IPS DF 4.7 (cell line): ENCODE results near the gene AHCYL2.
"Not testable (repeated sequence)": the region's sequence is repeated elsewhere in the genome, so short reads cannot be mapped to it uniquely, and the experiment has no call there.

Experiments
- DNase-seq: peaks from one replicate; pipeline ENCODE4 v3.0.0-alpha.2; 2013; ENCODE audit warnings: low spot score; ENCODE audit errors: extremely low read depth

AHCYL2 gene

GRCh38 chr7:129285111-129285510 is 60.3 kb downstream of the AHCYL2 start:
- no peak for DNase-seq

GRCh38 chr7:129292861-129293260 is 68.0 kb downstream of the AHCYL2 start:
- no peak for DNase-seq

- no peak for DNase-seq
Observed at GRCh38 chr7:129295015-129295423, 70.2 kb downstream of the AHCYL2 start.

- no peak for DNase-seq
Observed at GRCh38 chr7:129298268-129298893, 73.6 kb downstream of the AHCYL2 start.

- DNase-seq = no peak
Observed at GRCh38 chr7:129299889-129300288, 75.1 kb downstream of the AHCYL2 start.

- not testable (repeated sequence) for DNase-seq
Observed at GRCh38 chr7:129300299-129300698, 75.5 kb downstream of the AHCYL2 start.

GRCh38 chr7:129307592-129307991 is 82.8 kb downstream of the AHCYL2 start:
- no peak for DNase-seq

GRCh38 chr7:129308047-129308446 is 83.2 kb downstream of the AHCYL2 start:
- no peak for DNase-seq

- DNase-seq = no peak
Observed at GRCh38 chr7:129311429-129311828, 86.6 kb downstream of the AHCYL2 start.

- no peak for DNase-seq
Observed at GRCh38 chr7:129313282-129313681, 88.5 kb downstream of the AHCYL2 start.

GRCh38 chr7:129315960-129316359 is 91.1 kb downstream of the AHCYL2 start:
- no peak for DNase-seq

- DNase-seq = no peak
Observed at GRCh38 chr7:129317450-129317849, 92.6 kb downstream of the AHCYL2 start.

GRCh38 chr7:129327076-129327475 is 102.2 kb downstream of the AHCYL2 start:
- no peak for DNase-seq

GRCh38 chr7:129332254-129333035 is 107.6 kb downstream of the AHCYL2 start:
- DNase-seq = no peak

- DNase-seq = no peak
Observed at GRCh38 chr7:129334473-129334872, 109.6 kb downstream of the AHCYL2 start.

- DNase-seq = no peak
Observed at GRCh38 chr7:129338450-129338849, 113.6 kb downstream of the AHCYL2 start.

GRCh38 chr7:129341212-129341611 is 116.4 kb downstream of the AHCYL2 start:
- DNase-seq = no peak

GRCh38 chr7:129341816-129342806 is 117.3 kb downstream of the AHCYL2 start:
- DNase-seq = no peak

GRCh38 chr7:129343099-129343700 is 118.4 kb downstream of the AHCYL2 start:
- no peak for DNase-seq

GRCh38 chr7:129347330-129347729 is 122.5 kb downstream of the AHCYL2 start:
- DNase-seq = no peak

- DNase-seq = no peak
Observed at GRCh38 chr7:129348023-129348740, 123.4 kb downstream of the AHCYL2 start.
